Suppressor macrophage treated with lipopolysaccharide for 4 hours (primary cell): ENCODE results near the gene EYA4.
"Not testable (repeated sequence)": the region's sequence is repeated elsewhere in the genome, so short reads cannot be mapped to it uniquely, and the experiment has no call there.

Experiments
- DNase-seq: peaks from one replicate; pipeline ENCODE4 v3.0.0-alpha.2; 2020

Gene EYA4

DNA sequence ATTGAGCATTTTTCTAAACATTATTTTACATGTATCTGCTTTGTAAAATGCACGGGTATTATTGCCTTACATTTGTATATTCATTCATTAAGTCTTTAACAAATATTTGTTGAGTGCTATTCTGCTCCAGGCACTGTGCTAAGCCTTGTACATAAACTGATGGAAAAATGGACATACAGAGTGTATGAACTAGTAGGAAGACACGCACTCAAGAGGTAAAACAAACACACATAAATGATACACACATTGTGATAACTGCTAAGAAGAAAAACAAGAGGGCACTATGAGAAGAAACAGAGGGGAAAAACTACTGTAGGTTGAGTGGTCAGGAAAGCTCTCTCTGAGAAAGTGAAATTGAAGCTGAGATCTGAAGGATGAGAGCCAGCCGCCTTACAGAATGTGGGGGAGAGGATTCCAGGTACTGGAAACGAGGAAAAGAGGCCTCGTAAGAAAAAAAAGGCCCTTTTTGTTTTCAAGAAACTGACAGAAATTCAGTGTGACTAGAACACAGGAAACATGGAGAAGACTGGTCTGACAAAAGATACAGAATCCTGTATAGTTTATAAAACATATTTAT is 117.5 kb downstream of the EYA4 start:
- no peak for DNase-seq

GRCh38 chr6:133359256-133359655 is 118.1 kb downstream of the EYA4 start:
- no peak for DNase-seq

DNA sequence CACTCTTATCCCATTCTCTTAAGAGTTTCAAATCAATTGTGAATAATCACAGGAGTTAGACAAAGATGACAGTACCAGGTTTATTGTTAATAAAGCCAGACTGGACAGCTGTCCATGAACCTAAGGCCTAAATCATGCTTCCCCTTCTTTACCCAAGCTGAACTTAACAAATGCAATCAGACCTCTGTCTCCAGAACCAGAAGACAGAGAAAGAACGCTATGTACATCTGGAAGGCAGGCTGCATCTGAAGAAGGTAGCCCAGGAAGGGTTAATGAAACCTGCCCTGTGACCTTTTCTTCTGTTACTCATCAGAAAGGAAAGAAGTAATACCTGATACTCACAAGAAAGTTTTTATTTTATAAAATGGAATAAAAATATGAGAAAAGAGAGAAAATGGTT is 118.6 kb downstream of the EYA4 start:
- DNase-seq, result no peak

DNA sequence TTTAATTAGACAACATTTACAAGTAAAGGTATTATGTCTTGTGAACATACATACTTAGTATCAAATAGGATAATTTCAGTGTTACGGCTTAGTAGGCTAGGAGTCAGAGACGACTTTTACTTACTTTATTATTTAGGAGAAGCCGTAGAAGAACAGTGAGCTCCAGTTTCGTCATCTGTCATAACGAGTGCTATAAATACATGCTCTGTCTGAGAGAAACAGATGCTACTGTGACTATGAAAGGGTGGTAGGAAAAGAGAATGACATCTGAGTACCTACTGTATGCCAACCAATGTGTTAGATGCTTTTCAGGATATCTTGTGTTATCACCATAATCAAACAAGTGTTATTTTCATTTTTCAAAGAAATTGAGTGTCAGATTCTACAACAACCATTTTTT is 119.0 kb downstream of the EYA4 start:
- no peak for DNase-seq

GRCh38 chr6:133362813-133363212 is 121.7 kb downstream of the EYA4 start:
- DNase-seq, result no peak

GRCh38 chr6:133368664-133369063 is 127.5 kb downstream of the EYA4 start:
- no peak for DNase-seq

- DNase-seq, result no peak
These were observed 128.7 kb downstream of the EYA4 start for GRCh38 chr6:133369773-133370272.

- no peak for DNase-seq
These were observed 135.6 kb downstream of the EYA4 start for GRCh38 chr6:133376743-133377142.

- no peak for DNase-seq
These were observed 136.1 kb downstream of the EYA4 start for GRCh38 chr6:133377219-133377618.

- DNase-seq, result no peak
These were observed 138.9 kb downstream of the EYA4 start for GRCh38 chr6:133380047-133380446.

- DNase-seq, result no peak
These were observed 139.6 kb downstream of the EYA4 start for GRCh38 chr6:133380723-133381122.

GRCh38 chr6:133388731-133389130 is 147.6 kb downstream of the EYA4 start:
- no peak for DNase-seq

DNA sequence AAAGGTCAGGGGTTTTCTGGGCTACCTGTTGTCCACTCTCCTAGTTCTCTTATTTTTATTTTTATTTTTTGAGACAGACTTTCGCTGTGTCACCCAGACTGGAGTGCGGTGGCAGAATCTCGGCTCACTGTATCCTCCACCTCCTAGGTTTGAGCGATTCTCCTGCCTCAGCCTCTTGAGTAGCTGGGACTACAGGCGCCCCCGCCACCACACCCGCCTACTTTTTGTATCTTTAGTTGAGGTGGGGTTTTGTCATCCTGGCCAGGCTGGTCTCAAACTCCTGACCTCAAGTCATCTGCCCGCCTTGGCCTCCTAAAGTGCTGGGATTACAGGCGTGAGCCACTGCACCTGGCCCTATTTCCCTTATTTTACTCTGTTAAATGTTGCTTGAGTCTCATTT is 149.0 kb downstream of the EYA4 start:
- no peak for DNase-seq

DNA sequence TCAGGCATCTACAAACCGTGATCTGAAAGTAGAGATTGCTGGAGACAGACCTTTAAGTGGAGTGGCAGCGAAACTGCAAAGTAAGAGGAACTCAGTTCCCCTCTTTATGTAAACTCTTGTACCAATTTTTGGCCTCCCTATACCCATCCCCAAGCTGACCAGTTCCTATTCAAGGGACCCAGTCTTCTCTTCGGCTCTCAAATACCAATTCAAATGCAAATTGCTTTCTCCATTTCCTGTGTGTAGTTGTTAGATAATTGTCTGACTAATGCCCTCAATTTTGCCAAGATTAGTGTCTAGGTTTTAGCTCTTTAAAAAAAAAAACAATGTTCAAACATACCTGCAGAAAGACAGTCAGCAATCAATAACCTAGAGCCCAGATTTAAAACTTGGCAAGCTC is 150.9 kb downstream of the EYA4 start:
- no peak for DNase-seq

- no peak for DNase-seq
These were observed 151.5 kb downstream of the EYA4 start for GRCh38 chr6:133392641-133393040.

GRCh38 chr6:133393891-133394290 is 152.7 kb downstream of the EYA4 start:
- no peak for DNase-seq

- no peak for DNase-seq
These were observed 153.5 kb downstream of the EYA4 start for GRCh38 chr6:133394630-133395029.

GRCh38 chr6:133396233-133396983 is 155.3 kb downstream of the EYA4 start:
- no peak for DNase-seq

GRCh38 chr6:133396984-133397348 is 155.8 kb downstream of the EYA4 start:
- DNase-seq, result no peak

DNA sequence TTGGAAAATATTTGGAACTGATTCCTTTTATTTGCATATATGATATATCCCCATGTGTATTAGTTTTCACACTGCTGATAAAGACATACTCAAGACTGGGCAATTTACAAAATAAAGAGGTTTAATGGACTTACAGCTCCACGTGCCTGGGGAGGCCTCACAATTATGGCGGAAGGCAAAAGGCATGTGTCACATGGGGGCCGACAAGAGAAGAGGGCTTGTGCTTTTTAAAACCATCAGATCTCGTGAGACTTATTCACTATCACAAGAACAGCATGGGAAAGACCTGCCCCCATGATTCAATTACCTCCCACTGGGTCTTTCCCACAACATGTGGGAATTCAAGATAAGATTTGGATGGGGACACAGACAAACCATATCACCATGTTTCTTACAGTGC is 156.4 kb downstream of the EYA4 start:
- not testable (repeated sequence) for DNase-seq

- DNase-seq, result no peak
These were observed 158.3 kb downstream of the EYA4 start for GRCh38 chr6:133399426-133399825.

- no peak for DNase-seq
These were observed 163.0 kb downstream of the EYA4 start for GRCh38 chr6:133404151-133404550.

- DNase-seq, result no peak
These were observed 163.6 kb downstream of the EYA4 start for GRCh38 chr6:133404728-133405127.

- DNase-seq, result no peak
These were observed 166.4 kb downstream of the EYA4 start for GRCh38 chr6:133407320-133408100.
